ENCODE measurements around the gene FCMR.
"Not testable (repeated sequence)": the region's sequence is repeated elsewhere in the genome, so short reads cannot be mapped to it uniquely, and the experiment has no call there.

The FCMR gene

GRCh38 chr1:206925106-206925736, 3.5 kb upstream of the FCMR start:
- peak; percentile 32 for DNase-seq
- no peaks in the 10 kb centered on the region for H4K20me1 ChIP-seq (ENCODE audit: insufficient read depth, low read length)
- H3K4me1 ChIP-seq (ENCODE audit: insufficient read depth, low read length), result peaks cover 46% of the 10 kb centered on the region
- H2AFZ ChIP-seq (ENCODE audit: low read depth, low read length), result no peak overlapping the region
- no peak for ATAC-seq (ENCODE audit: insufficient read depth, low read depth)
- H3K36me3 ChIP-seq (ENCODE audit: insufficient read depth, low read length), result peaks cover 3% of the 10 kb centered on the region; the same call in 1 of the 2 replicates
- TF ChIP-seq EZH2 (IDR thresholded peaks at IDR 0.05; ENCODE audit: borderline replicate concordance, low read depth, low read length, severe bottlenecking) (no peak), CTCF (IDR thresholded peaks at IDR 0.05; ENCODE audit: borderline replicate concordance, extremely low read depth, low read length, poor library complexity, severe bottlenecking) (peak; percentile 53)
- peaks cover 14% of the 10 kb centered on the region for H3K79me2 ChIP-seq (ENCODE audit: insufficient read depth, low read length)
- H3K4me3 ChIP-seq (ENCODE audit: low read depth in 1 of 2, low read length in 2 of 2), result no peak overlapping the region
- no peak overlapping the region for H3K4me2 ChIP-seq (ENCODE audit: insufficient read depth, low read length)
- H3K9ac ChIP-seq (ENCODE audit: low read depth, low read length), result no peak overlapping the region
- no peaks in the 10 kb centered on the region for H3K27me3 ChIP-seq (ENCODE audit: insufficient read depth, low read length, poor library complexity)
- H3K27ac ChIP-seq (ENCODE audit: low read length), result peak overlapping the region; percentile 99
- H3K9me3 ChIP-seq (ENCODE audit: insufficient read depth, low read length, severe bottlenecking), result no peaks in the 10 kb centered on the region

DNA sequence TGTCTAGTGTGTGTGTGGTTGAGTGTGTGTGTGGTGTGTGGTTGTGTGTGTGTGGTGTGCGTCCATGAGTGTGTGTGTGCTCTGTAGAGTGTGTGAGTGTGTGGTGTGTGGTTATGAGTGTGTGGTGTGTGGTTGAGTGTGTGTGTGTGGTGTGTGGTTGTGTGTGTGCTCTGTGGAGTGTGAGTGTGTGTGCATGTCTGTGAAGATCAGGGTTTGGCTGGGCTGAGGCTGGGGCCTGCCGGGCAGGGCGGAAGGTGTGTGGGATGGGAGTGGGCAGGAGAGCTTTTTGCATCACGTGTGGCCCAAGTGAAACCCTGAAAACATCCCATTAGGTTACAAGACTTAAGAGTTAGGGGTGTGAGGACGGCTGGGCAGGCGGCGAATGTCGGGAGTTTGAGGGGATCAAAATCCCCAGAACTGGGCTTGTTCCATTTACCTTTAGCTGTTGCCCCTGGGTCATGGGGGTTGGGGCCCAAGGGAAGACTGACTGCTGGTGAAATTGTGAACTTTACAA, 2.9 kb upstream of the FCMR start:
- Histone ChIP-seq H3K79me2 (ENCODE audit: insufficient read depth, low read length) (peaks cover 19% of the 10 kb centered on the region), H3K9ac (ENCODE audit: low read depth, low read length) (no peak overlapping the region), H3K4me3 (ENCODE audit: low read depth in 1 of 2, low read length in 2 of 2) (no peak overlapping the region), H4K20me1 (ENCODE audit: insufficient read depth, low read length) (no peaks in the 10 kb centered on the region), H3K27ac (ENCODE audit: low read length) (peak overlapping the region; percentile 99), H2AFZ (ENCODE audit: low read depth, low read length) (no peak overlapping the region), H3K4me1 (ENCODE audit: insufficient read depth, low read length) (peaks cover 52% of the 10 kb centered on the region), H3K27me3 (ENCODE audit: insufficient read depth, low read length, poor library complexity) (no peaks in the 10 kb centered on the region), H3K9me3 (ENCODE audit: insufficient read depth, low read length, severe bottlenecking) (no peaks in the 10 kb centered on the region), H3K36me3 (ENCODE audit: insufficient read depth, low read length) (peaks cover 3% of the 10 kb centered on the region; the same call in 1 of the 2 replicates), H3K4me2 (ENCODE audit: insufficient read depth, low read length) (no peak overlapping the region)
- no peak for DNase-seq
- no peak for ATAC-seq (ENCODE audit: insufficient read depth, low read depth)
- TF ChIP-seq EZH2 (IDR thresholded peaks at IDR 0.05; ENCODE audit: borderline replicate concordance, low read depth, low read length, severe bottlenecking), result no peak
- no peak for TF ChIP-seq CTCF (IDR thresholded peaks at IDR 0.05; ENCODE audit: borderline replicate concordance, extremely low read depth, low read length, poor library complexity, severe bottlenecking)

GRCh38 chr1:206923961-206924557, 2.3 kb upstream of the FCMR start:
- H3K36me3 ChIP-seq (ENCODE audit: insufficient read depth, low read length), result not testable (repeated sequence)

More at GRCh38 chr1:206923961-206924557, 2.3 kb upstream of the FCMR start:
- Histone ChIP-seq H3K9ac (ENCODE audit: low read depth, low read length) (peak overlapping the region; percentile 74), H3K4me3 (ENCODE audit: low read depth in 1 of 2, low read length in 2 of 2) (peak overlapping the region in 1 of 2 experiments; percentile 54; a peak in 2 of 4 replicates), H3K4me2 (ENCODE audit: insufficient read depth, low read length) (peak overlapping the region; percentile 63), H3K27ac (ENCODE audit: low read length) (peak overlapping the region; percentile 99), H3K4me1 (ENCODE audit: insufficient read depth, low read length) (peaks cover 58% of the 10 kb centered on the region), H3K79me2 (ENCODE audit: insufficient read depth, low read length) (peaks cover 22% of the 10 kb centered on the region)
- H2AFZ ChIP-seq (ENCODE audit: low read depth, low read length); ATAC-seq (ENCODE audit: insufficient read depth, low read depth); H3K27me3 ChIP-seq (ENCODE audit: insufficient read depth, low read length, poor library complexity); H3K9me3 ChIP-seq (ENCODE audit: insufficient read depth, low read length, severe bottlenecking); H4K20me1 ChIP-seq (ENCODE audit: insufficient read depth, low read length): not testable (repeated sequence)
- peak; percentile 15 for DNase-seq

All from DND-41 (cell line).